T-helper 22 cell (primary cell): ENCODE results near the gene NUP62.

Experiments
- DNase-seq: peaks from one replicate; pipeline ENCODE4 v3.0.0-alpha.2; 2020; ENCODE audit warnings: low read depth

NUP62 gene

GRCh38 chr19:49904136-49904535 is 25.2 kb downstream of the NUP62 start:
- no peak for DNase-seq

- peak; percentile 77 for DNase-seq
These were observed 32.3 kb downstream of the NUP62 start, which contains the start of gene IL4I1 for GRCh38 chr19:49896863-49897621. TSS of gene IL4I1 (minus strand) at chr19:49896887. CDS start at chr19:49896160, 727 bp downstream.

GRCh38 chr19:49895566-49896297 is 33.6 kb downstream of the NUP62 start:
- no peak for DNase-seq

- peak; percentile 36 for DNase-seq
These were observed 34.3 kb downstream of the NUP62 start for GRCh38 chr19:49894879-49895565.

GRCh38 chr19:49894011-49894664 is 35.2 kb downstream of the NUP62 start:
- DNase-seq, result no peak

- no peak for DNase-seq
These were observed 36.6 kb downstream of the NUP62 start for GRCh38 chr19:49892716-49893115.

GRCh38 chr19:49891393-49891792 is 37.9 kb downstream of the NUP62 start:
- no peak for DNase-seq

- DNase-seq, result peak; percentile 61
These were observed 38.7 kb downstream of the NUP62 start for GRCh38 chr19:49890349-49891311.

GRCh38 chr19:49889687-49890348 is 39.5 kb downstream of the NUP62 start:
- peak; percentile 52 for DNase-seq

GRCh38 chr19:49889038-49889686 is 40.1 kb downstream of the NUP62 start:
- DNase-seq, result no peak

- no peak for DNase-seq
These were observed 40.8 kb downstream of the NUP62 start for GRCh38 chr19:49888510-49888824.

GRCh38 chr19:49887665-49888509 is 41.4 kb downstream of the NUP62 start:
- no peak for DNase-seq

GRCh38 chr19:49887037-49887664 is 42.2 kb downstream of the NUP62 start:
- DNase-seq, result no peak

GRCh38 chr19:49884760-49885159 is 44.5 kb downstream of the NUP62 start:
- no peak for DNase-seq

GRCh38 chr19:49884109-49884508 is 45.2 kb downstream of the NUP62 start:
- DNase-seq, result no peak

GRCh38 chr19:49883094-49883493 is 46.2 kb downstream of the NUP62 start:
- no peak for DNase-seq

GRCh38 chr19:49882643-49883042 is 46.7 kb downstream of the NUP62 start:
- DNase-seq, result no peak

- DNase-seq, result no peak
These were observed 47.5 kb downstream of the NUP62 start for GRCh38 chr19:49881672-49882394.
